Astrocyte (in vitro differentiated cells and primary cell): ENCODE data around the gene WDR20. TPM values are rescaled to one million over a fixed set of nuclear protein-coding genes. Genes with fewer than 3 reads are reported as not detected.
"Not testable (repeated sequence)": the region's sequence is repeated elsewhere in the genome, so short reads cannot be mapped to it uniquely, and the experiment has no call there.

Experiments
- DNase-seq: peaks from one replicate; pipeline ENCODE4 v3.0.0-alpha.2; 2010; ENCODE audit warnings: low read depth
- FAIRE-seq: peaks from 2 replicates; lab custom pipeline; 2011; peaks lifted over from hg19 to GRCh38; lab: Jason Lieb, UNC
- H2AFZ ChIP-seq: 2 replicates; pipeline ENCODE4 v1.6.0; 2012; ENCODE audit warnings: low read depth, low read length, inconsistent platforms
- H3K27ac ChIP-seq: 2 replicates; pipeline ENCODE4 v1.5.1; 2011; ENCODE audit warnings: low read depth, low read length, inconsistent platforms
- H3K27me3 ChIP-seq: 2 replicates; pipeline ENCODE4 v1.6.0; 2011; ENCODE audit warnings: low read length, inconsistent platforms; ENCODE audit not compliant: insufficient read depth
- H3K36me3 ChIP-seq: 2 replicates; pipeline ENCODE4 v1.5.1; 2011; ENCODE audit warnings: low read length, inconsistent platforms; ENCODE audit not compliant: insufficient read depth
- H3K4me1 ChIP-seq: 2 replicates; pipeline ENCODE4 v1.5.1; 2011; ENCODE audit warnings: low read length, inconsistent platforms; ENCODE audit not compliant: insufficient read depth
- H3K4me2 ChIP-seq: 2 replicates; pipeline ENCODE4 v1.6.0; 2012; ENCODE audit warnings: low read length, inconsistent platforms
- H3K4me3 ChIP-seq: 2 replicates; pipeline ENCODE4 v1.5.1; 2011; ENCODE audit warnings: low read depth, mild to moderate bottlenecking, low read length, inconsistent platforms; ENCODE audit not compliant: insufficient read depth
- H3K79me2 ChIP-seq: 2 replicates; pipeline ENCODE4 v1.6.0; 2012; ENCODE audit warnings: mild to moderate bottlenecking, low read length, inconsistent platforms; ENCODE audit not compliant: insufficient read depth
- H3K9ac ChIP-seq: 2 replicates; pipeline ENCODE4 v1.6.0; 2012; ENCODE audit warnings: mild to moderate bottlenecking, low read length, inconsistent platforms
- H3K9me3 ChIP-seq: 2 replicates; pipeline ENCODE4 v1.5.1; 2012; ENCODE audit warnings: low read depth, mild to moderate bottlenecking, low read length, inconsistent platforms; ENCODE audit not compliant: insufficient read depth
- H4K20me1 ChIP-seq: 2 replicates; pipeline ENCODE4 v1.6.0; 2012; ENCODE audit warnings: low read length, inconsistent platforms; ENCODE audit not compliant: insufficient read depth
- H3K27ac Mint-ChIP-seq: one replicate; pipeline ENCODE4 v1.8.0; 2021; ENCODE audit warnings: mild to moderate bottlenecking, mixed read lengths; ENCODE audit not compliant: unreplicated experiment
- H3K27me3 Mint-ChIP-seq: one replicate; pipeline ENCODE4 v1.8.0; 2021; ENCODE audit warnings: low read depth, mixed read lengths; ENCODE audit not compliant: unreplicated experiment
- H3K36me3 Mint-ChIP-seq: one replicate; pipeline ENCODE4 v1.8.0; 2021; ENCODE audit warnings: low read depth, mixed read lengths; ENCODE audit not compliant: unreplicated experiment
- H3K4me1 Mint-ChIP-seq: one replicate; pipeline ENCODE4 v1.8.0; 2021; ENCODE audit warnings: low read depth, mixed read lengths; ENCODE audit not compliant: unreplicated experiment
- H3K4me3 Mint-ChIP-seq: one replicate; pipeline ENCODE4 v1.8.0; 2021; ENCODE audit warnings: mild to moderate bottlenecking, moderate library complexity, mixed read lengths; ENCODE audit not compliant: unreplicated experiment
- H3K9me3 Mint-ChIP-seq: one replicate; pipeline ENCODE4 v1.8.0; 2021; ENCODE audit warnings: mild to moderate bottlenecking, mixed read lengths; ENCODE audit not compliant: unreplicated experiment
- CTCF ChIP-seq: IDR thresholded peaks from 2 replicates; pipeline ENCODE4 v1.5.1; 2011; ENCODE audit warnings: low read depth, mild to moderate bottlenecking, inconsistent platforms, low read length, moderate library complexity; ENCODE audit not compliant: insufficient read depth
- EZH2 ChIP-seq: IDR thresholded peaks from 2 replicates; pipeline ENCODE4 v1.6.1; 2012; ENCODE audit warnings: mild to moderate bottlenecking, low read length, inconsistent platforms; ENCODE audit not compliant: insufficient read depth
- total RNA-seq: library from RNA; stranded (reverse); gene quantifications from 2 replicates; pipeline ENCODE4 v1.2.1, GENCODE V29; 2021

The WDR20 gene
- total RNA-seq, 1 donor from 2014 or later: 23.6 TPM

- H3K4me1 Mint-ChIP-seq: peaks cover 10% of the 10 kb centered on the region
- Histone ChIP-seq H3K4me3 (no peak overlapping the region), H3K4me1 (no peaks in the 10 kb centered on the region), H4K20me1 (no peaks in the 10 kb centered on the region), H3K9me3 (no peaks in the 10 kb centered on the region), H3K4me2 (no peak overlapping the region), H3K27ac (no peak overlapping the region), H2AFZ (no peak overlapping the region), H3K9ac (no peak overlapping the region), H3K36me3 (no peaks in the 10 kb centered on the region), H3K79me2 (no peaks in the 10 kb centered on the region), H3K27me3 (no peaks in the 10 kb centered on the region)
- H3K9me3 Mint-ChIP-seq: no peaks in the 10 kb centered on the region
- H3K27ac Mint-ChIP-seq: no peak overlapping the region
- H3K27me3 Mint-ChIP-seq: no peaks in the 10 kb centered on the region
- peaks cover 4% of the 10 kb centered on the region for H3K36me3 Mint-ChIP-seq
- FAIRE-seq: no peak
- no peak for DNase-seq
- TF ChIP-seq EZH2 (no peak), CTCF (no peak)
- no peak overlapping the region for H3K4me3 Mint-ChIP-seq
These were observed 14.2 kb upstream of the WDR20 start for GRCh38 chr14:102125546-102125945.

- H4K20me1 ChIP-seq: no peaks in the 10 kb centered on the region
- H3K4me3 ChIP-seq: no peak overlapping the region
- Mint-ChIP-seq H3K4me3 (no peak overlapping the region), H3K36me3 (peaks cover 4% of the 10 kb centered on the region), H3K27ac (no peak overlapping the region), H3K27me3 (no peaks in the 10 kb centered on the region), H3K4me1 (peaks cover 10% of the 10 kb centered on the region), H3K9me3 (no peaks in the 10 kb centered on the region)
- H3K79me2 ChIP-seq: no peaks in the 10 kb centered on the region
- H3K9me3 ChIP-seq: no peaks in the 10 kb centered on the region
- no peak for DNase-seq
- H3K27me3 ChIP-seq: no peaks in the 10 kb centered on the region
- no peak overlapping the region for H2AFZ ChIP-seq
- no peak for FAIRE-seq
- H3K36me3 ChIP-seq: no peaks in the 10 kb centered on the region
- H3K4me1 ChIP-seq: no peaks in the 10 kb centered on the region
- H3K27ac ChIP-seq: no peak overlapping the region
- H3K4me2 ChIP-seq: no peak overlapping the region
- H3K9ac ChIP-seq: no peak overlapping the region
- TF ChIP-seq EZH2: no peak
- no peak for TF ChIP-seq CTCF
These were observed 12.8 kb upstream of the WDR20 start for GRCh38 chr14:102126807-102127455.

GRCh38 chr14:102131741-102132140 lies 8.0 kb upstream of the WDR20 start:
- Histone ChIP-seq H3K27ac (no peak overlapping the region), H3K9ac (no peak overlapping the region), H3K27me3 (no peaks in the 10 kb centered on the region), H3K36me3 (no peaks in the 10 kb centered on the region), H3K4me2 (no peak overlapping the region), H3K79me2 (no peaks in the 10 kb centered on the region), H3K4me1 (no peaks in the 10 kb centered on the region), H3K9me3 (no peaks in the 10 kb centered on the region), H3K4me3 (no peak overlapping the region), H2AFZ (no peak overlapping the region), H4K20me1 (no peaks in the 10 kb centered on the region)
- H3K36me3 Mint-ChIP-seq: peaks cover 15% of the 10 kb centered on the region
- no peak overlapping the region for H3K4me3 Mint-ChIP-seq
- H3K27me3 Mint-ChIP-seq: no peaks in the 10 kb centered on the region
- H3K4me1 Mint-ChIP-seq: no peaks in the 10 kb centered on the region
- H3K27ac Mint-ChIP-seq: no peak overlapping the region
- no peaks in the 10 kb centered on the region for H3K9me3 Mint-ChIP-seq
- no peak for DNase-seq
- TF ChIP-seq EZH2: no peak
- TF ChIP-seq CTCF: no peak
- FAIRE-seq: no peak

- not testable (repeated sequence) for H3K4me1 Mint-ChIP-seq, H3K4me3 ChIP-seq, H4K20me1 ChIP-seq, H3K9me3 Mint-ChIP-seq, H3K36me3 ChIP-seq, H3K27ac ChIP-seq, H3K27me3 ChIP-seq, H3K4me2 ChIP-seq, H3K27me3 Mint-ChIP-seq, H3K9me3 ChIP-seq, H3K4me1 ChIP-seq, H3K9ac ChIP-seq, H3K79me2 ChIP-seq, H3K27ac Mint-ChIP-seq, H2AFZ ChIP-seq, H3K4me3 Mint-ChIP-seq, FAIRE-seq, DNase-seq
- H3K36me3 Mint-ChIP-seq: peaks cover 15% of the 10 kb centered on the region
These were observed 5.7 kb upstream of the WDR20 start for GRCh38 chr14:102134021-102134420.
